GM12874 (cell line): ENCODE results near the gene CTU2.
A peak's percentile ranks its signal among the peaks of the same experiment; 100 is the strongest.

Source experiments
- TF ChIP-seq, protein P1 (sequence below): IDR thresholded peaks from 2 replicates; pipeline ENCODE4 v1.5.1; 2011; ENCODE audit warnings: low read depth, mild to moderate bottlenecking, control low read depth, low read length, moderate library complexity; ENCODE audit not compliant: insufficient read depth

Gene CTU2

DNA sequence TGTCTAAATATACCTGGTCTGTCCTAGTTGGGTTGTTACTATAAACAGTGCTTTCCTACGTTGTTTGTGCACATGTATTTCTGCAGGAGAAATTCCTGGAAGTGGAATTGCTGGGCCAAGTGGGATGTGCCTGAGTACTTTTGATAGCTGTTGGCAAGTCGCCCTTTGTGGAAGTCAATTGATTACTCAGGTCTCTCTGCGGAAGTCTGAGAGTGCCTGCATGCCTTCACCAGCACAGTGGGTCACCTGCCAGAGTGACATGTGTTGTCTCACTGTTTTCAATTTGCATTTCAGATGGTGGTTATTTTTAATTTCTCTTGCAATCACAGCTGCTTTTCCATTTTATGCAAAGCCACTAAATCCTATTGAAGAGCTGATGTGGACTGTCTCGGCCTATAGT is 41.2 kb upstream of the CTU2 start:
- TF ChIP-seq, protein P1, sequence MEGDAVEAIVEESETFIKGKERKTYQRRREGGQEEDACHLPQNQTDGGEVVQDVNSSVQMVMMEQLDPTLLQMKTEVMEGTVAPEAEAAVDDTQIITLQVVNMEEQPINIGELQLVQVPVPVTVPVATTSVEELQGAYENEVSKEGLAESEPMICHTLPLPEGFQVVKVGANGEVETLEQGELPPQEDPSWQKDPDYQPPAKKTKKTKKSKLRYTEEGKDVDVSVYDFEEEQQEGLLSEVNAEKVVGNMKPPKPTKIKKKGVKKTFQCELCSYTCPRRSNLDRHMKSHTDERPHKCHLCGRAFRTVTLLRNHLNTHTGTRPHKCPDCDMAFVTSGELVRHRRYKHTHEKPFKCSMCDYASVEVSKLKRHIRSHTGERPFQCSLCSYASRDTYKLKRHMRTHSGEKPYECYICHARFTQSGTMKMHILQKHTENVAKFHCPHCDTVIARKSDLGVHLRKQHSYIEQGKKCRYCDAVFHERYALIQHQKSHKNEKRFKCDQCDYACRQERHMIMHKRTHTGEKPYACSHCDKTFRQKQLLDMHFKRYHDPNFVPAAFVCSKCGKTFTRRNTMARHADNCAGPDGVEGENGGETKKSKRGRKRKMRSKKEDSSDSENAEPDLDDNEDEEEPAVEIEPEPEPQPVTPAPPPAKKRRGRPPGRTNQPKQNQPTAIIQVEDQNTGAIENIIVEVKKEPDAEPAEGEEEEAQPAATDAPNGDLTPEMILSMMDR, result no peak

GRCh38 chr16:88665570-88665969 is 40.7 kb upstream of the CTU2 start:
- TF ChIP-seq, protein P1, result no peak

- TF ChIP-seq, protein P1, result no peak
Measured at GRCh38 chr16:88667461-88667860, 38.8 kb upstream of the CTU2 start.

GRCh38 chr16:88669980-88670379 is 36.3 kb upstream of the CTU2 start:
- TF ChIP-seq, protein P1, result no peak

- TF ChIP-seq, protein P1, result no peak
Measured at GRCh38 chr16:88671806-88672205, 34.5 kb upstream of the CTU2 start.

- TF ChIP-seq, protein P1, result 0 out of 2 replicates have a peak, but pooled peaks have one; percentile 3
Measured at GRCh38 chr16:88672776-88673175, 33.5 kb upstream of the CTU2 start.

GRCh38 chr16:88673716-88674379 is 32.5 kb upstream of the CTU2 start:
- TF ChIP-seq, protein P1, result no peak
